IMR-90 (cell line): Measurements from ENCODE around the gene IRF5. TPM values are rescaled to one million over a fixed set of nuclear protein-coding genes. Genes with fewer than 3 reads are reported as not detected.

Experiments used
- ATAC-seq: fragments of 200-7000 bp; cut with Tn5 transposase; 2 replicates; pipeline ENCODE4 v1.9.1; 2020; ENCODE audit warnings: low read depth, mild to moderate bottlenecking, moderate library complexity
- BruUV-seq: library from RNA; stranded (reverse); fragments of 400-500 nt; replicated peaks from 2 replicates; lab custom pipeline; 2021; lab: Mats Ljungman, UMichigan
- CTCF ChIA-PET: fragments of 300-600 bp; formaldehyde crosslinking; extraction: SDS; loops from one replicate; lab custom pipeline; 2021; ENCODE audit warnings: antibody characterized with exemption; lab: Yijun Ruan, JAX
- POLR2A ChIA-PET: fragments of 300-600 bp; sonication (Branson Sonifier 250); formaldehyde crosslinking; loops from one replicate; lab custom pipeline; 2022; ENCODE audit warnings: antibody characterized with exemption; ENCODE audit not compliant: unreplicated experiment; lab: Charles Lee
- DNase-seq: peaks from one replicate; pipeline ENCODE4 v3.0.0; 2013
- H2AFZ ChIP-seq: replicated peaks from 2 replicates; pipeline ENCODE3; 2013; ENCODE audit warnings: low read length, mild to moderate bottlenecking; ENCODE audit not compliant: poor library complexity
- H2AK5ac ChIP-seq: 2 replicates; pipeline ENCODE4 v1.6.1; 2013; ENCODE audit warnings: low read depth, low read length, inconsistent platforms
- H2AK9ac ChIP-seq: replicated peaks from 2 replicates; pipeline ENCODE3; 2013; ENCODE audit warnings: mild to moderate bottlenecking, low read depth, low read length, moderate library complexity; ENCODE audit not compliant: poor library complexity
- H2BK120ac ChIP-seq: 2 replicates; pipeline ENCODE4 v1.6.1; 2013; ENCODE audit warnings: low read depth, low read length, inconsistent platforms
- H2BK15ac ChIP-seq: 3 replicates; pipeline ENCODE4 v1.6.1; 2013; ENCODE audit warnings: low read depth, low read length, inconsistent platforms
- H2BK20ac ChIP-seq: 2 replicates; pipeline ENCODE4 v1.6.1; 2013; ENCODE audit warnings: low read depth, mild to moderate bottlenecking, inconsistent platforms, low read length, moderate library complexity
- H2BK5ac ChIP-seq: 2 replicates; pipeline ENCODE4 v1.6.1; 2013; ENCODE audit warnings: mild to moderate bottlenecking, low read depth, low read length, inconsistent platforms; ENCODE audit not compliant: poor library complexity, severe bottlenecking
- H3K14ac ChIP-seq: replicated peaks from 2 replicates; pipeline ENCODE4 v1.6.1; 2013; ENCODE audit warnings: low read depth, low read length, inconsistent platforms
- H3K18ac ChIP-seq: 2 replicates; pipeline ENCODE4 v1.6.1; 2013; ENCODE audit warnings: low read depth, low read length, control low read depth
- H3K23ac ChIP-seq: 2 replicates; pipeline ENCODE4 v1.6.1; 2013; ENCODE audit warnings: low read depth, low read length, inconsistent platforms
- H3K27ac ChIP-seq: 2 replicates; pipeline ENCODE4 v1.5.1; 2013; ENCODE audit warnings: mild to moderate bottlenecking, control low read depth, low read length; ENCODE audit not compliant: insufficient read depth
- H3K27me3 ChIP-seq: 2 replicates; pipeline ENCODE4 v1.6.1; 2013; ENCODE audit warnings: low read length; ENCODE audit not compliant: control insufficient read depth, insufficient read depth
- H3K36me3 ChIP-seq: 2 replicates; pipeline ENCODE4 v1.6.1; 2013; ENCODE audit warnings: low read length, mixed read lengths; ENCODE audit not compliant: control insufficient read depth, insufficient read depth
- H3K4ac ChIP-seq: 2 replicates; pipeline ENCODE4 v1.6.1; 2013; ENCODE audit warnings: low read depth, low read length, inconsistent platforms
- H3K4me1 ChIP-seq: 2 replicates; pipeline ENCODE4 v1.6.1; 2013; ENCODE audit warnings: low read length, mixed read lengths; ENCODE audit not compliant: control insufficient read depth, insufficient read depth
- H3K4me2 ChIP-seq: 2 replicates; pipeline ENCODE4 v1.6.1; 2013; ENCODE audit warnings: low read depth, mild to moderate bottlenecking, control low read depth, low read length, moderate library complexity
- H3K4me3 ChIP-seq: 2 replicates; pipeline ENCODE4 v1.5.1; 2013; ENCODE audit warnings: low read depth, mild to moderate bottlenecking, control low read depth, low read length, moderate library complexity; ENCODE audit not compliant: insufficient read depth
- H3K56ac ChIP-seq: 2 replicates; pipeline ENCODE4 v1.6.1; 2013; ENCODE audit warnings: low read length, inconsistent platforms; ENCODE audit not compliant: insufficient read depth; ENCODE audit errors: extremely low read depth
- H3K79me1 ChIP-seq, 2 experiments: 2 replicates each; pipeline ENCODE4 v1.6.1; 2013; ENCODE audit warnings: low read length in 2 of 2, inconsistent platforms in 1 of 2, low read depth in 1 of 2
- H3K9ac ChIP-seq: 2 replicates; pipeline ENCODE4 v1.6.1; 2013; ENCODE audit warnings: low read depth, low read length, control low read depth
- H3K9me1 ChIP-seq: 2 replicates; pipeline ENCODE4 v1.6.1; 2013; ENCODE audit warnings: low read length, inconsistent platforms; ENCODE audit not compliant: insufficient read depth
- H3K9me3 ChIP-seq: 2 replicates; pipeline ENCODE4 v1.6.1; 2013; ENCODE audit warnings: low read length; ENCODE audit not compliant: control insufficient read depth, insufficient read depth
- H4K20me1 ChIP-seq: 2 replicates; pipeline ENCODE4 v1.6.1; 2013; ENCODE audit warnings: low read length, inconsistent platforms; ENCODE audit not compliant: insufficient read depth
- H4K5ac ChIP-seq: 2 replicates; pipeline ENCODE4 v1.6.1; 2013; ENCODE audit warnings: mild to moderate bottlenecking, low read depth, low read length, control low read depth
- H4K8ac ChIP-seq, 2 experiments: 2 replicates each; pipeline ENCODE4 v1.6.1; 2013; ENCODE audit warnings: low read depth in 2 of 2, low read length in 2 of 2, control low read depth in 1 of 2, inconsistent platforms in 1 of 2
- H4K91ac ChIP-seq: 2 replicates; pipeline ENCODE4 v1.6.1; 2013; ENCODE audit warnings: low read depth, low read length, inconsistent platforms; ENCODE audit not compliant: insufficient read depth
- CEBPB ChIP-seq: IDR thresholded peaks from 2 replicates; pipeline ENCODE4 v1.6.1; 2012; ENCODE audit warnings: low read depth, low read length, improper control_type of control experiment
- ELK1 ChIP-seq: fragments of 150-350 bp; IDR thresholded peaks from 2 replicates; pipeline ENCODE4 v1.6.1; 2016; ENCODE audit warnings: low read depth, mild to moderate bottlenecking, low read length, moderate library complexity, borderline replicate concordance
- FOS ChIP-seq: fragments of 150-350 bp; IDR thresholded peaks from 2 replicates; pipeline ENCODE4 v1.6.1; 2016; ENCODE audit warnings: low read depth, low read length
- MAZ ChIP-seq: IDR thresholded peaks from 2 replicates; pipeline ENCODE4 v1.6.1; 2012; ENCODE audit warnings: low read depth, mild to moderate bottlenecking, low read length, improper control_type of control experiment, moderate library complexity, borderline replicate concordance
- MXI1 ChIP-seq: IDR thresholded peaks from 2 replicates; pipeline ENCODE4 v1.6.1; 2012; ENCODE audit warnings: low read depth, mild to moderate bottlenecking, low read length, moderate library complexity, borderline replicate concordance
- POLR2A ChIP-seq: IDR thresholded peaks from 2 replicates; pipeline ENCODE4 v1.6.1; 2012; ENCODE audit warnings: mild to moderate bottlenecking, low read depth, low read length
- RCOR1 ChIP-seq: IDR thresholded peaks from 2 replicates; pipeline ENCODE4 v1.6.1; 2012; ENCODE audit warnings: mild to moderate bottlenecking, low read length, improper control_type of control experiment; ENCODE audit not compliant: insufficient replicate concordance
- RFX5 ChIP-seq: IDR thresholded peaks from 2 replicates; pipeline ENCODE4 v1.8.0; 2012; ENCODE audit warnings: low read depth, mild to moderate bottlenecking, low read length, moderate library complexity
- USF2 ChIP-seq: fragments of 150-350 bp; IDR thresholded peaks from 2 replicates; pipeline ENCODE4 v1.6.1; 2017; ENCODE audit warnings: mild to moderate bottlenecking, antibody characterized with exemption, low read length, low read depth
- WGBS, 2 experiments: methylation state at CpG; one replicate each; pipeline versions ENCODE4 v1.1.5 to v1.1.7; 2013; ENCODE audit warnings: missing lambda C conversion rate in 2 of 2; ENCODE audit not compliant: insufficient read length in 1 of 2; ENCODE audit errors: extremely low coverage in 2 of 2; 5-methylcytosine and 5-hydroxymethylcytosine counted together
- dilution Hi-C: fragments of 300-500 bp; cut with HindIII; formaldehyde crosslinking; loops from one replicate; pipeline ENCODE4 v1.14.3; 2018; ENCODE audit warnings: low sequenced_read_pairs; ENCODE audit not compliant: unreplicated experiment
- in situ Hi-C: fragments of 300-500 bp; cut with MboI; formaldehyde crosslinking; loops from 3 replicates; pipeline ENCODE4 v1.14.3; 2019; ENCODE audit warnings: low sequenced_read_pairs, inconsistent platforms, mixed read lengths
- intact Hi-C: fragments of 100-400 bp; cut with micrococcal nuclease; formaldehyde crosslinking; loops from 2 replicates; pipeline ENCODE4 v1.10.0; 2022
- polyA plus RNA-seq, 3 experiments: library from polyadenylated mRNA; depleted of rRNA; stranded (reverse); fragments of >200 nt; gene quantifications; 2 replicates each; pipeline ENCODE4 v1.2.3, GENCODE V29; 2012; ENCODE audit warnings: low replicate concordance in 1 of 3
- total RNA-seq: library from RNA; depleted of rRNA; stranded (reverse); fragments of >200 nt; gene quantifications from 2 replicates; pipeline ENCODE4 v1.2.3, GENCODE V29; 2012

IRF5 gene
- total and polyA plus RNA-seq, 2 of the 4 experiments (the other 2 are of a cell fraction): 0.14 to 0.18 TPM

- H4K20me1 ChIP-seq: peaks cover 4% of the 10 kb centered on the region; the same call in 1 of the 2 replicates
- in situ Hi-C loops: loop anchor here (25.0 kb wide), 1 partner anchor 430 kb away; the partner anchor contains the start of gene HILPDA
- H3K27me3 ChIP-seq: peaks cover 17% of the 10 kb centered on the region
- H4K5ac ChIP-seq: no peak overlapping the region
- dilution Hi-C loops: no loop called here
- H3K27ac ChIP-seq: no peak overlapping the region
- H3K4ac ChIP-seq: no peak overlapping the region
- CTCF ChIA-PET: no interaction called here
- H3K4me3 ChIP-seq: no peak overlapping the region
- H3K18ac ChIP-seq: no peak overlapping the region
- POLR2A ChIA-PET: no interaction called here
- no peak overlapping the region for H4K8ac ChIP-seq
- intact Hi-C loops: no loop called here
- H2AK9ac ChIP-seq: no peak overlapping the region
- H2BK120ac ChIP-seq: no peak overlapping the region
- no peak overlapping the region for H2AFZ ChIP-seq
- H3K9me3 ChIP-seq: no peaks in the 10 kb centered on the region
- no peak overlapping the region for H3K23ac ChIP-seq
- H2AK5ac ChIP-seq: no peak overlapping the region
- WGBS, 2 experiments: 76% methylated on average over 4 of the region's 13 CpGs; no CpG with 5 or more reads in 1 of the 2 experiments
- no peak for DNase-seq
- no peak overlapping the region for H2BK5ac ChIP-seq
- no TSS peak for BruUV-seq
- no peaks in the 10 kb centered on the region for H3K36me3 ChIP-seq
- H3K56ac ChIP-seq: no peak overlapping the region
- H2BK20ac ChIP-seq: no peak overlapping the region
- no peak overlapping the region for H2BK15ac ChIP-seq
- ATAC-seq: no peak
- TF ChIP-seq ELK1 (no peak), FOS (no peak), MXI1 (no peak), USF2 (no peak), CEBPB (no peak), RFX5 (no peak), POLR2A (no peak), MAZ (no peak), RCOR1 (no peak)
- no peak overlapping the region for H3K4me2 ChIP-seq
- H3K9ac ChIP-seq: no peak overlapping the region
- H3K14ac ChIP-seq: no peak overlapping the region
- no peaks in the 10 kb centered on the region for H3K79me1 ChIP-seq
- no peaks in the 10 kb centered on the region for H3K9me1 ChIP-seq
- no peaks in the 10 kb centered on the region for H3K4me1 ChIP-seq
- no peak overlapping the region for H4K91ac ChIP-seq
Observed at GRCh38 chr7:128892521-128893250, 45.0 kb upstream of the IRF5 start.
